H7 (cell line): ENCODE measurements around the gene APAF1. TPM values are rescaled to one million over a fixed set of nuclear protein-coding genes. Genes with fewer than 3 reads are reported as not detected.

Experiments
- DNase-seq: peaks from one replicate; pipeline ENCODE4 v3.0.0; 2012
- H3K27me3 ChIP-seq: 2 replicates; pipeline ENCODE4 v1.6.0; 2011; ENCODE audit warnings: mild to moderate bottlenecking, low read length; ENCODE audit not compliant: control insufficient read depth, insufficient read depth
- H3K36me3 ChIP-seq: replicated peaks from 2 replicates; pipeline ENCODE4 v1.5.1; 2011; ENCODE audit warnings: low read length; ENCODE audit not compliant: control insufficient read depth, insufficient read depth
- H3K4me3 ChIP-seq: 2 replicates; pipeline ENCODE4 v1.5.1; 2011; ENCODE audit warnings: low read depth, mild to moderate bottlenecking, control low read depth, low read length, moderate library complexity; ENCODE audit not compliant: insufficient read depth
- total RNA-seq: library from RNA; depleted of rRNA; stranded (reverse); fragments of >200 nt; shearing (Covaris generic); gene quantifications from 2 replicates; pipeline ENCODE4 v1.2.3, GENCODE V29; 2014

APAF1 gene
- total RNA-seq, 1 experiment from 2014 or later, result 15.5 TPM

DNA sequence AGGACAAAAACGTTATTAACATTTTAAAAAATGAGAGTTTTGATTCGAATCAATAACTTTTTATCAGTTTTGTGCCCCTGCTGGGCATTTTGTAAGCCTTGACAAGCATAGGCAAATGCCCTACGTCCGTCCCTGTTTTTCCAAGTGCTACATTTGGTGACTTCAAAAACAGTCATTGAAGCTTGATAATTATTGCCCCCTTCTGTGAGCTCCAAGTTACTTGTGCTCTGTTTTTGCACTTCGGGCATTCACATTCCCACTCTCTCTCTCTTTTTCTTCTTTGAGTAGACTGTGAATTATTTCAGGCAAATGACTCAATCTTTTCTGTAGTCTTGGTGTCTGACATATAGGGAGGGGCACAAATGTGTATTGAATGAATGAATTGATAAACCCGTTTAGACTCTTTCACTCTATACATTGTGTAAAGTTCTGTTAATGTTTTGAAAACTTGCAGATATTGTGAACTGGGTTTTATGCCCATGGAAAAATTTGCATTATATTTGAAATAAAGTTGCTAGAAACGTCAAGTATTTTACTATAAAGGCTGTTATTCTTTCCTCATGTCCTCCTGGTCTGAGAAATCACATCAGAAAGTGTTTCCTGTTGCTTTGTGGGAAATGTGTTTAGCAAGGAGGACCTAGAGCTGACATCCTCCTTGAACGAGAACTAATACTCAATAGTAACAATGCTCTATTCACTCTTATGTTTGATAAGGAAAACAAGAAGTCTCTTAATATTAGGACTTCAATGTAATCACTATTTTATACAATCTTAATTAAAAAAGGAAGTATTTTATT is 1.4 kb downstream of the APAF1 start:
- DNase-seq, result no peak

DNA sequence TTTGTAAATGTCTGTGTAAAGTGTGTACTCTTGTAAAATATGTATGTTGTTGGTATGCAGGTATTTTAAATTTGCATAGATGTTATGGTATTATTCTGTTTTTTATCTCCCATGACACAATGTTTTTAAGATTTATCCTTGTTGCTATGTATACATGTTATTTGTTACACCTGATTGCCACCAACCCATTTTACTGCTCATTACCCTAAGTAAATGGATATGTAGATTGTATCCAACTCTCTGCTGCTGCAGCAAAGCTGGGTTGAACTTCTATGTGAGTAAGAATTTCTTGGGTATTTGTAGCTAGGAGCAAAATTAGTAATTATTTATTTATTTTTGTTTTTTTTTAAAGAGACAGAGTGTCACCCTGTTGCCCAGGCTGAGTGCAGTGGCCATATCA is 6.2 kb downstream of the APAF1 start:
- Histone ChIP-seq H3K4me3 (no peak overlapping the region), H3K36me3 (peaks cover 4% of the 10 kb centered on the region), H3K27me3 (no peaks in the 10 kb centered on the region)
- no peak for DNase-seq

More for the DNA sequence above, 1.4 kb downstream of the APAF1 start:
- Histone ChIP-seq H3K36me3 (peaks cover 4% of the 10 kb centered on the region), H3K27me3 (no peaks in the 10 kb centered on the region), H3K4me3 (peak overlapping the region; percentile 96)

DNA sequence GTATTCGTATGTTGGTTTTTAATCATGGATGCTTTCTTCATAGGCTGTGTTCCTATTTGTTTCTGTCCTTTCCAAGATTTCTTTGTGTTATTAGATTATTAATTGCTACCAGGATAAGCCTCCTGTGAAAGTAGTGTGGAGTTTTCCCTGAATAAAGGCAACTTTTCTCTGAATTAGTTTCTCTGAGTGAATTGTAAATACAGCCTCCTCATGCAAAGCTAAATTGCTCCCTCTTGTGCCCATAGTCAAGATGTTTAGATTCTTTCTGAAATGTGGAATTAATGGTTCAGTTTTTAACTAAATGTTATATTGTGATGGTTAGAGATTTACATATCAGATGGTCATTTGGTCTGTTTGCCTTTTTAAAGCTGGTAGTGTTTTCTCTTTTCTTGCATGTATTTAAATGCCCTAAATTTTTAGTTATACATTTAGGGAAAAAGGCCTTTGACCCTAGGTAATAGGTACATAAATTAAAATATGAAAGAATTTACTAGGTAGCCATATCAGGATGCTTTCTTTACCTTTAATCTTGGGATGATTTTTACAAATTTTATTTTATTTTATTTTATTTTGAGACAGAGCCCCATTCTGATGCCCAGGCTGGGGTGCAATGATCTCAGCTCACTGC is 8.9 kb downstream of the APAF1 start:
- no peak overlapping the region for H3K4me3 ChIP-seq
- H3K27me3 ChIP-seq, result no peaks in the 10 kb centered on the region
- peak; percentile 43 for DNase-seq
- peaks cover 4% of the 10 kb centered on the region for H3K36me3 ChIP-seq

DNA sequence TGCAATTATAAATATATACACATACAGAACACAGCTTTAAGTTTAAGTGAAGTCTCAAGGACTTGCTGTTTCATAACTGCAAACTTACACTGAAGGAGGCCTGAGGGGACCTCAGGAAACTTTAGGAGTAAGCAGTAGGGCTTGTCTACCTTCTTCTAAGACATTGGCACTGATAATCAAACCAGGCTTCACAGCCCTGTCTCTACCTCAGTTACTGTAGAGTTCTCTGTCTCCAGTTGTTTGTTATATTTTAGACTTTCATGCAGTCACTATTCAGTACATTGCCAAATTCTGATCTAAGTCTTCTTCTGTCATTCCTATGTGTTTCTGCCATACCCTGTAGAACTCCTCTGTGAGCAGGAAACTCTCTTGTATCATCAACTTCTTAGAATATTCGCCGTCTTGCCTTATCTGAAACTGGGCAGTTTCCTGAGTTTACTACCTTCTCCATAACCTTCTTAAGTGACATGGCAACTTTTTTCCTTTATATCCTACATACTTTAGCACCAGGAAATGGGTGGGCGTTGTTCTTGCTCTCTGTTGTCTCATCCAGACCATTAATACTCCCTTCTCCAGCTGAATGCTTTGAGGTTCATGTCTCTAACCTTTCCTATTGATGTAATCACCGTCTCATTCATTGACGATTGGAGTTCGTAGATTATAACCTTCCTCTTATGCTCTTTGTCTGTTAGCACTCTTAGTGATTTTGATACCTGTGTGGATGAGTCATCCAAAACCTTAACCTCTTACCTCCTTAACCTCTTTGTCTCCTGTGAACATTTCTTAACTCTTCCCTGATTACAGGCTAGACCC is 11.4 kb downstream of the APAF1 start:
- Histone ChIP-seq H3K36me3 (peaks cover 2% of the 10 kb centered on the region; the same call in 1 of the 2 replicates), H3K27me3 (no peaks in the 10 kb centered on the region), H3K4me3 (no peak overlapping the region)
- no peak for DNase-seq

DNA sequence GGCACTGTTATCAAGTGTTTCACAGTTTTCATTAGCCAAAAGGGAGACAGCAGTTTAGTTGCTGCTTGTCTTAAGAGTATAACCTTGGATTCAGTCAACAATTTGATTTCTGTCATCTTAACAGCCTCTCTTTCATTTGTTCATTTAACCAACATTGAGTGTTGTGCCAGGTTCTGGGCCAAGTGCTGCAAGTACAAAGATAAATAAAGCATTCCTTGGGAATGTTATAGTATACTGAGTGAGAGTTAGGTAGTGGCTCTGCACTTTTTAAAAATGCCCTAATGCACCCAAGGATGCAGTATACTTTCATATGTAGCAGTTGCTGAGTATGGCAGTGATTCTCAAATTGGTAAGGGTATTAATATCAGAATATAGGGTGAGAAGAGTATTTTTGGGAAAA is 15.4 kb downstream of the APAF1 start:
- no peak for DNase-seq
- H3K27me3 ChIP-seq, result no peaks in the 10 kb centered on the region
- H3K4me3 ChIP-seq, result no peak overlapping the region
- peaks cover 2% of the 10 kb centered on the region for H3K36me3 ChIP-seq

DNA sequence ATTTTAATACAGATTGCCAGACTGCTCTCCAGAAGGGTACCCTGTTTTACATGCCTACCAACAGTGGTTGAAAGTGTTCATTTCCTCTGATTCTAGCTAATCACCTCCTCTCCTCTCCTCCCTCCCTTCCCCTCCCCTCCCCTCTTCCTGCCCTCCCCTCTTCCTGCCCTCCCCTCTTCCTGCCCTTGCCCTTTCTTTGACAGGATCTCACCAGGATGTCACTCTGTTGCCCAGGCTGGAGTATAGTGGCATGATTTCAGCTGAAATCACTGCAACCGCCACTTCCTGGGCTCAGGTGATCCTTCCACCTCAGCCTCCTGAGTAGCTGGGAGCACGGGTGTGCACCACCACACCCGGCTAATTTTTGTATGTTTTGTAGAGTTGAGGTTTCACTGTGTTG is 24.7 kb downstream of the APAF1 start:
- H3K27me3 ChIP-seq, result no peaks in the 10 kb centered on the region
- H3K4me3 ChIP-seq, result no peak overlapping the region
- no peak for DNase-seq
- peaks cover 2% of the 10 kb centered on the region; the same call in 1 of the 2 replicates for H3K36me3 ChIP-seq

DNA sequence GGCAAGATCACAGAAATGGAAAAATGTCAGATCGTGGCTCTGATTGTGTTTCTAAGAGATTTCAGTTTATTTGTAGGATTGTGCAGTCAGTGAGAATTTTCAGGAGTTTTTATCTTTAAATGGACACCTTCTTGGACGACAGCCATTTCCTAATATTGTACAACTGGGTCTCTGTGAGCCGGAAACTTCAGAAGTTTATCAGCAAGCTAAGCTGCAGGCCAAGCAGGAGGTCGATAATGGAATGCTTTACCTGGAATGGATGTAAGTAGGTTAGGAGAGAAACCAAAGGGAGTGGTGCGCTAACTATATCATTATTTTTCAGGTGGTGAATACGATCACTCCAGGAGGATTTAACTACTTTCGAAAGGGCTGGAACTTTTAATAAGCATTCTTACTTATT is 26.4 kb downstream of the APAF1 start:
- H3K36me3 ChIP-seq, result no peaks in the 10 kb centered on the region
- no peaks in the 10 kb centered on the region for H3K27me3 ChIP-seq
- DNase-seq, result no peak
- H3K4me3 ChIP-seq, result no peak overlapping the region

DNA sequence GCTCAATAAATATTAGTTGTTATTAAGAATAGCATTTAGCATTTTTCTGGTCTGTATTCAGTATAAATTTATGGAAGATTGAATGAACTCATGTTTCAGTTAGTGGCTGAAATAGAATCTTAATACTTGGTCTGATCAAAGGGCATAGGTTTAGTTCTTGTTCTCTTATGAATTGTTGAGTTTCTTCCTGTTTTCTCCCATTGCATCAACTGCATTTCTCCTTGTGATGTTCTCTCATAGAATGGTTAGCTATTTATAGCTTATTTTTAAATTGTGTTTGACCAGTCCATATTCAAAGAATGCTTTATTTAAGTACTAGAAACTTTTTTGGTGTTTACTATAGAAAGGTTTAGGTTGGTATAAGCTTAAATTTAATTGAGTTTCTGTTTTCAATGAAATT is 29.8 kb downstream of the APAF1 start:
- H3K27me3 ChIP-seq, result no peaks in the 10 kb centered on the region
- no peak for DNase-seq
- H3K36me3 ChIP-seq, result no peaks in the 10 kb centered on the region
- no peak overlapping the region for H3K4me3 ChIP-seq

DNA sequence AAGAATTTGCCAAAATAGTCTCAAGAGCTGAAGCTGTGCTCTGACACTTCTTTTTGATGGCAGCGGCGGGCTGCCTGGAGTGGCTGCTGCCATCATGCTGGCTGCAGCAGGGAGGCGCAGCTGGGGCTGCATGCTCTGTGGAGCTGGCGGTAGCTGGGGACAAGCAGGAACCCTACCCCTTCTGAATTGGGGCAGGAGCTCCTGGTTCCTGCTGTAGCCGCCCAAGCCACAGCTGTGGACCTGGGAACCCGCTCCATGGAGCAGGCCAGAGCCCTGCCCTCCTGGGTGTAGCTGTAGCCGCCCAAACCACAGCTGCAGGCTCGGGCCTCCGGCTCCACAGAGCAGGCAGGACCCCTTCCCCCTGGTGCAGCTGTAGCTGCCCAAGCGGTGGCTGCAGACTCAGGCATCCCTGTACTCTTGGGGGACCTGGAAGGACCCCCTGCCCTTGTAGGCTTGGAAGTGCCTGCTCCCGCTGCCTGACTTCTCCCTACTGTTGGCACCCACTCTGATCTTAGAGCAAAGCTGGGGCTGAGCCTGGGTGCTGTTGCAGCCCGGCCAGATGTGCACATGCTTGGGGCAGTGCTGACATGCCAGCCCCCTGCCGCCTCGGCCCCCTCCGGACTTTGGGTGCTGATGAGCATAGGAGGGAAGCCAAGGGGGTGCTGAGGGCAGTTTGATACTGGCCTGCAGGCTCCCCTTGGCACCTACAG is 33.3 kb downstream of the APAF1 start:
- peaks cover 2% of the 10 kb centered on the region; the same call in 1 of the 2 replicates for H3K36me3 ChIP-seq
- H3K4me3 ChIP-seq, result no peak overlapping the region
- no peaks in the 10 kb centered on the region for H3K27me3 ChIP-seq
- DNase-seq, result peak; percentile 33

DNA sequence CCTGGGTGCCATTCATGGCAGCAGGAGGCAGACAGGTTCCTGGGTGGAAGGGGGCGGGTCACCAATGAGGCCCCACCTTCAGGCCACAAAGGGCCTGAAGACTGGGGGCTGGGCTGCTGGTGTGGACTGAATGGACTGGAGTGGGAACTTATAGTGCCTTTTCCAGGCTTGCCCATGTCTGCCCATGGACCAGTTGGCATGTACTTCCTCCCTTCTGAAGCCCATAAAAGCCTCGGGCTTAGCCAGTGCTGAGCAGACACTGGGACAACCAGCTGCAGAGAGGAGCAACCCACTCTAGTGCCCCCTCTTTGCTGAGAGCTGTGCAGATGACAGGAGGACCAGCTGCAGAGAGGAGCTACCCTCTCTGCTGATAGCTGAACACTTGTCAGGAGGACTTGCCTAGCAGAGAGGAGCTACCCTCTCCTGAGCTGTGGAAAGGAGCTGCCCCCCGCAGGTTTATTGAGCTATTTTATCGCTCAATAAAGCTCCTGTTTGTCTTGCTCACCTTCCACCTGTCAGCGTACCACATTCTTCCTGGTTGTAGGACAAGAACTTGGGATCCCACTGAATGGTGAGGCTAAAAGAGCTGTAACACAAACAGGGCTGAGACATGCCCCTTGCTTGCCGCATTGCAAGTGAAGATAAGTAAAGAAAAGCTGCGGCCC is 34.0 kb downstream of the APAF1 start:
- no peak overlapping the region for H3K4me3 ChIP-seq
- peaks cover 2% of the 10 kb centered on the region; the same call in 1 of the 2 replicates for H3K36me3 ChIP-seq
- DNase-seq, result no peak

DNA sequence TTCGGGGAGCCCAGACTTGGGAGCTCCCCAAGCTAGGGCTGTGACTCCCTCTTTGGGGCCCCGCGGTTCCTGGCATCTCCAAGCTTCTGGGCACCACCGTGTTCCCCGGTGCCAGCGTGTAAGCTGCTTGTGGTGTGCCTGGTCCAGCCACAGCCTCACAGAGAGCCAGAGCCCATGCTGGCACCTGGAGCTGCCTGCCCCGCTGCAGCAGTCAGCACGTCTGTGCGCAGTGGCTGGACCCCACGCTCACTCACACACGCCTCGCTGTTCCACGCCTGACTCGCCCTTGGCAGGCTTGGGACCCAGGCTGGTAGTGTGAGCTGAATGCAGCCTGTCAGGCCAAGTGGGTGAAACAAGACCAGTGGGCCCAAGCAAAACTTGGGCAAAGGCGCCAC is 34.5 kb downstream of the APAF1 start:
- H3K36me3 ChIP-seq, result peaks cover 2% of the 10 kb centered on the region; the same call in 1 of the 2 replicates
- DNase-seq, result no peak
- no peak overlapping the region for H3K4me3 ChIP-seq
- no peaks in the 10 kb centered on the region for H3K27me3 ChIP-seq

More for the DNA sequence above, 34.0 kb downstream of the APAF1 start:
- H3K27me3 ChIP-seq, result no peaks in the 10 kb centered on the region

DNA sequence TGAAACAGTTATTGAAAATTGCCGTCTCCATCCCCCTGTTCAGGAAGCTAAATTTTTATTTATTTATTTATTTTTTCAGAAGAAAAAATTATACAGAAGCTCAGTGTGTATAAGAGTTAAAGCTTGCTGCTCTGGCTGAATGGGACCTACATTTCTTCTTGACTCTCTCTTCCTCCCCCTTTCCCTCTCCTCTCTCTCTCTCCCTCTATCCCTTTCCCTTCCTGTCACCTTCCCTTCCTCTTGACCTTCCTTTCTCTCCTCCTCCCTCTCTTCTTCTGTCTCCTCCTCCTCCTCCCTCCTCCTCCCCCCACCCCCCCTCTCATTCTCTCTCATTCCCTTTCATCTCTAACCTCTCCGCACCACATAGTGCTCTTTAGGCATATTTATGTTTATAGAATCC is 39.1 kb downstream of the APAF1 start:
- peaks cover 2% of the 10 kb centered on the region; the same call in 1 of the 2 replicates for H3K36me3 ChIP-seq
- no peak for DNase-seq
- no peak overlapping the region for H3K4me3 ChIP-seq
- no peaks in the 10 kb centered on the region for H3K27me3 ChIP-seq

DNA sequence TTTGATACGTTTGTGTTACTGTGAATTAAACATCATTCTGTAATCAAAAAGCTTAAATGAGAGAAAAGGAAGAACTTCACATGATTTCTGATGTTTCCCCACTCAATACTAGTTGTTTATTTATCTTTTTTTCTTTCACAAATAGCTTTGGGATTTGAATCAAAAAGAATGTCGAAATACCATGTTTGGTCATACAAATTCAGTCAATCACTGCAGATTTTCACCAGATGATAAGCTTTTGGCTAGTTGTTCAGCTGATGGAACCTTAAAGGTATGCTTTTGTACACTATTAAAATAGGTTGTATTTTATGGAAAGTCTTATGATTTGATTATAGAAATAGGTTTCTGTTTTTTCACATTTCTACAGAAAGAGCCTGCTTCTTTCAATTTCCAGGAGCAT is 41.5 kb downstream of the APAF1 start:
- peaks cover 1% of the 10 kb centered on the region; the same call in 1 of the 2 replicates for H3K36me3 ChIP-seq
- no peaks in the 10 kb centered on the region for H3K27me3 ChIP-seq
- no peak overlapping the region for H3K4me3 ChIP-seq
- no peak for DNase-seq

DNA sequence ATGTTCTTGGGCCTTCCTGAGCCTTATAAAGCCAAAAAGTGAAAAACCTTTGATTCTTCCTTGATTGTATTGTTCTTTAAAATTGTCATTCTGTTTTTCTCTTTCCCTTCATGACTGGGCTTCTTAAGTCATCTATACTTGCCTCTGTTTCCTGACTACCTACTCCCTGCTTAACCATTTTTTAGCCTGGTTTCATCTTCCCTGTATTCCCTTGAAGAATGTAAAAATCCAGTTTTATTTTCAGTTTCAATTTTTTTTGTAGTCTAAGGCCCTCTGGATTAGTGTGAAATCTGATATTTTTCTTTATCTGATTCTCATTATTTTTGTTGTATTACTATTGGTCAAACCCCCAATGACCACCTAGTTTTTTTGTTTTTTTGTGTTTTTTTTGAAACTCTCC is 46.3 kb downstream of the APAF1 start:
- no peak for DNase-seq
- Histone ChIP-seq H3K27me3 (no peaks in the 10 kb centered on the region), H3K36me3 (no peaks in the 10 kb centered on the region), H3K4me3 (no peak overlapping the region)
